ENCODE measurements around the gene P2RX6.
A peak's percentile ranks its signal among the peaks of the same experiment; 100 is the strongest.
"Not testable (repeated sequence)": the region's sequence is repeated elsewhere in the genome, so short reads cannot be mapped to it uniquely, and the experiment has no call there.

P2RX6 gene

DNA sequence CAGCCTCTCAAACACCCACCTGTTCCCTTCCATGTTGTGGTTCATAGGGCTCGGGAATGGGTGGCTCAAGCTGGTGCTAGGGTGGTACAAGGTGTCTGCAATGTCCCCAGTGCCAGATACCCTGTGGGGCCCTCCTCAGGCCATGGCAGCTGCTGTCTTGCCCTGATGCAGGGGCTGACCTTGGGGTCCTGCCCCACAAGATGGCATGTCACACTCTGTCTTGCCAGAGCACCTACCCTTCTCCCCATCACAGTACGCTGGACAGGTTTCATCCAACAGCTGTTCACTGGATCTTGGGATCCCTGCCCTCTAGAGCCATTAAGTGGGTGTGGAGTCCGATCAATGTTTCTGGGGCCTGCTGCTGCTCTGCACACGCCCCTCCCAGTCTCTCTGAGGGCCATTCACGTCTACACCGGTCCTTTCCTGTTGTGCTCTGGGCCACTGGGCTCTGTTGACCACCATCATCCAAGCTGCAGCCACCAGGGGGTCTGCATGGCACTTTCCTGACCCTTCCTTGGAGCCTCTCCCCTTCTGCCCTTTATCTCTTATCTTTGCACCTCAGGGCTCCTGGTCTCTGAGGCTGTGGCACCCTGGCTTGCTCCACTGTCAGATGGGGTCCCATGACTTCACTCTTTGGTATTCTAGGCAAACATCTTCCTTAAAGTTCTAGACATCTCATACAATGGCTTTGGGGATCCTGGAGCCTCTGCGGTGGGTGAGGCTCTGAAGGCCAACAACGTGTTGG is 37.9 kb downstream of the P2RX6 start:
- no peak for DNase-seq (ENCODE audit: low spot score)

DNA sequence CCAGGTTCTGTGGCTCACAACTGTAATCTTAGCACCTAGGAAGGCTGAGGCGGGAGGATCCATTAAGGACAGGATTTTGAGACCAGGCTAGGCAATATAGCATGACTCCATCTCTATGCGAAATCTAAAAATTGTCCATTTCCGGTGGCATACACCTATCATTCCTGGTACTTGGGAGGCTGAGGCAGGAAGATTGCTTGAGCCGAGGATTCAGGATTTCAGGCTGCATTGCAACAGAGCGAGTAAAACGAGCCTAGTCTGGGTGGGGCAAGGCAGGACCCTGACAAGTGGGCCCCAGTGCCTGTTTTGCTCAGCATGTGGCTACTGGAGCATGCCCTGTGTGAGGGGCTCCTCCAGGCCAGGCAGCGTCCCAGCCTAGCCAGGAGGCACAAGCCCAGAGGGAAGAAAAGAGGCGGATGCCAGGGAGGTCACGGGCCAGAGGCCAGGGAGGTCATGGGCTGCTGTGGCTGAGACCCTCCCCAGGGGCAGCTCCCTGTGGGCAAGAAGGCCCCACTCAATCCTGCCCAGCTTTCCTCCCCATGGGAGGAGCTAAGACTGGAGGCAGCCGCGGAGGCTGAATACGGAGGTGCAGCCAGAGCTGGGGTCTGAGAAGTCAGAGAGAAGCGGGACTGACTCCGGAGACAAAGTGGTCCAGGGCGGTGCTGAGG is 39.2 kb downstream of the P2RX6 start:
- no peak for DNase-seq (ENCODE audit: low spot score)

DNA sequence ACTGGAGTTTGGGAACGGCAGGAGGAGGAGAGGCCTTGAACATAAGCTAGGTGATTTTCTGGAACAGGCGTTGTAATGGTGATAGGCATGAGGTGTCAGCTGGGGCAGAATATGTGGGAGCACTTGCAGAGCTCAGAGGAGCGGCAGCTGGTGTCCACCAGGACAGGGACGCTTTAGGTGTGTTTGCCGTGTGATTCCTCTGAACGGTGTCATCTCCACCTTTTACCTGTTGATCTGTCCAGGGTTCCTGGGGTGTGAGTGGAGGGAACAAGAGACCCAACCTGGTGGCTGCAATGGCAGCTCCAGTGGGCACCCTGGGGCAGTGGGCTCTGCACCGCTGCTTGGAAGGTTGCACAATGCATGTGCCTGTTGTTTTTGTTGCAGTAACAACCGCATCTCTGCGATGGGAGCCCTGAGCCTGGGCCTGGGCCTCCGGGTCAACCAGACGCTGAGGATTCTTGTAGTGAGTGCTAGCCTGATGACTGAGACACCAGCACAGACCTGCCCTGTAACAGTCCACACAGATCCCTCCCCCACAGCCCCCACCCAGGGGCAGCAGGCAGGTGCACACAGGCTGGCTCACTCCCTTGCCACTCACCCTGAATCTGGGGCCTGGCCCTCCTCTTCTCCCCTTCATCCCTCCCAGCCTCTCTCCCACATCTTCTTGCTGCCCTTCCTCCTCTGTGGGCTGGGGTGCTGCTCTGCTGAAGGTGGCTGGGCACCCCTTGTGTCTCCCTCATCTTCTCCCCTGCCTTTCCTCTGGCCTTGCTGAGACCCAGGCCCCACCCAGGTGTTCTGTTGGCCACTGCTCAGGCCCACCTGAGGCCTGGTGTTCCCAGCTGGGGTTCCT is 40.0 kb downstream of the P2RX6 start:
- no peak for DNase-seq (ENCODE audit: low spot score)

DNA sequence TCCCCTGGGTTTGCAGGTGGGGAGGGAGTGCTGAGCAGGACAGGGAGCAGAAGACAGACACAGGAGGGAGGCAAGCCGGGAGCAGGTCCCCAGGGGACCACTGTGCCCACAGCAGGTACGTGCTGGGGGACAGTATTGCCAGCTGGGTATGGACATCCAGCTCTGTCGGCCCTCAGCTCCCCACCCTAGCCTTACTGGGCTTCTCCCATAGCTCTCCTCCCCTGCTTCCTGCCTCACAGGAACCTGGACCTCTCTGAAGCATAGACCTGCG is 40.5 kb downstream of the P2RX6 start:
- no peak for DNase-seq (ENCODE audit: low spot score)

DNA sequence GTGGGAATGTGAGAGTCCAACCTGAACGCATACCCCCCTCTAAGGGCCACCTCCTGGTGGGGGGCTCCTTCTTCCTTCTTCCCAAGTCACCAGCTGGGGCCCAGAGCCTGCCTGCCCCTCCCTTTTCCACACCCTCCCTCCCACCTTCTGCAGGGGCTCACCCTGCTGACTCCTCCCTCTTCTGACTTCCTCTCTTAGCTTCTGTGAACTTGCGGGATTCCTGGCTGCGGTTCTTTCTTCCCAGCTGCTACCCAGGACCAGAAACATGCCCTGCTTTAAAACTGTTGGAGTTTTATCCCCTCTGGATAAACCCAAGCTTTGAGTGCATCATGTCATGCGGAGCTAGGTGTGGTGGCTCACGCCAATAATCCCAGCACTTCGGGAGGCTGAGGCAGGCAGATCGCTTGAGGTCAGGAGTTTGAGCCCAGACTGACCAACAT is 40.9 kb downstream of the P2RX6 start:
- DNase-seq (ENCODE audit: low spot score) = no peak

DNA sequence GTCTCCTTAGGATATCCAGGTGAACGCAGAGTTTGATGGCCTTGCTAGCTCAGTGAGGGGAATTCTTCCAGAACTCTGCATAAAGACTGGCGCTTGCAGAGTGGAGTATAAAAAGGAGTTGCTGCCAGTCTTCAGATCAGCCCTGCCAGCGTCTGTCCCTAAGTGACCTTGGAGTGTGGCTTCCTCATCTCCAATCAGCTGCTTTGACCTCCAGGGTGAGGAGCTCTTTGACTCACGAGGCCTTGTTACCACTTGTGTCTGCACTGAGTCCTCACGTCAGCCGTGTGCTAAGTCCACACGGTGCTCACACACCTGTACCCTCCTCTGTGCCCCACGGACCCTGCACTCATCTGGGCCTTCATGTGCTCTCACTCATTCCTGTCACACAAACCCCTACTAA is 45.4 kb downstream of the P2RX6 start:
- not testable (repeated sequence) for DNase-seq (ENCODE audit: low spot score)

DNA sequence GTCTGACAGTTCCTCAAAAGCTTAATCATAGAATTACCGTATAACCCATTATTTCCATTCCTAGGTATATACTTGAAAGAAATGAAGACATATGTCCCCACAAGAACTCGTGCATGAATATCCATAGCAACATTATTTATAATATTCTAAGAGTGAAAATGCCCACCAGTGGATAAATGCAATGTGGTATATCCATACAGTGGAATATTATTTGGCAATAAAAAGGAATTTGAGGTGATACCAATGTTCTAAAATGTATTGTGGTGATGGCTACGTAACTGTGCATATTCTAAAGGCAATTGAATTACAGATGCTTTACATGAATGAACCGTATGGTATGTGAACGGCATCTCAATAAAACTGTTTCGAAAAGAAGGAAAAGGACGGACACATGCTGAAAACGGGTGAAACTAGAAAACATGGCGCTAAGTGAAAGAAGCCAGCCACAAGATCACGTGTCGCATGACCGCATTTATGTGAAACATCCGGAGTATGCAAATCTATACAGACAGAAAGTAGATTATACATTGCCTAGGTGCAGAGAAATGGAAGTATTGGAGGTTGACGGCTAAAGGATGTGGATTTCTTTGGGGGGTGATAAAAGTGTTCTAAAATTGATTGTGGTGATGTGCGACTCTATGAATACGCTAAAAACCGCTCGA is 46.8 kb downstream of the P2RX6 start:
- DNase-seq (ENCODE audit: low spot score) = not testable (repeated sequence)

DNA sequence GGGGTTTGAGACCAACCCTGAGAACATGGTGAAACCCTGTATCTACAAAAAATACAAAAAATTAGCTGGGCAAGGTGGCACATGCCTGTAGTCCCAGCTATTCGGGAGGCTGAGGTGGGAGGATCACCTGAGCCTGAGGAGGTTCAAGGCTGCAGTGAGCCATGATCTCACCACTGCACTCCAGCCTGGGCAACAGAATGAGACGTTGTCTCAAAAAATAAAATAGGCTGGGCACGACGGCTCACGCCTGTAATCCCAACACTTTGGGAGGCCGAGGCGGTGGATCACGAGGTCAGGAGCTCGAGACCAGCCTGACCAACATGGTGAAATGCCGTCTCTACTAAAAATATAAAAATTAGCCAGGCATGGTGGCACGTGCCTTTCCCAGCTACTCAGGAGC is 49.5 kb downstream of the P2RX6 start:
- DNase-seq (ENCODE audit: low spot score) = not testable (repeated sequence)

DNA sequence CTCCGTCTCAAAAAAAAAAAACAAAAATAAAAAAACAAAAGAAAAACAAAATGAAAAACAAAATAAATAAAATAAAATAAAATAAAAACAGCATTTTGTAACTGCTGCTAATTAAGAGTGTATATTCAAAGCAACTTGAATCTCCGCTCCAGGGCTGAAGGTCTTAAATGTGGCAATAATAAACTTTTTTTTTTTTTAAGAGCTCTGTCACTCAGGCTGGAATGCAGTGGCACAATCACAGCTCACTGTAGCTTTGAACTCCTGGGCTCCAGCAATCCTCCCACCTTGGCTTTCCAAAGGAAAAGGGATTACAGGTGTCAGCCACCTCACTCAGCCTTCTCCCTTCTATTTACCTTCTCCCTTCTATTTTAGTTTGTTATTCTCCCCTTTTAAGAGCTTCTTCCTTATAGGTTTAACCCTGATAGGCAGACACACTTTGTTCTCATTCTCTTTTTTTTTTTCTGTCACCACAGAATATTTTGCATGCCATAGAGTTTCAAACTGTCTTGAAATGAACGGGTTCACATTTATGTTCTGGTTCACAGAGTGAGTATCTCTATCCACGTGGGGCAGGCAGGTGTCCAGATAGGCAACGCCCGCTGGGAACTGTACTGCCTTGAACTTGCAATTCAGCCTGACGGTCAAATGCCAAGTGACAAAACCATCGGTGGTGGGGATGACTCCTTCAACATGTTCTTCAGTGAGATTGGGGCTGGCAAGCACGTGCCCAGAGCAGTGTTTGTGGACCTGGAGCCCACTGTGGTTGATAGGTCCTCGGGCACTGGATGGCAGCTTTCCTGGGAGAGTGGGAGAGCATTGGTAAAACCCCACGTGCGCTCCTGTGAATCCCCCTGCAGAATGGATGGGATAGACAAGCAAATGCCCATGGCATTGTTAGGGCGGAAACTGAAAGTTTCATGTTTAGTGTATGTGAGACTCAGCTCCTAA is 50.2 kb downstream of the P2RX6 start:
- DNase-seq (ENCODE audit: low spot score) = no peak

DNA sequence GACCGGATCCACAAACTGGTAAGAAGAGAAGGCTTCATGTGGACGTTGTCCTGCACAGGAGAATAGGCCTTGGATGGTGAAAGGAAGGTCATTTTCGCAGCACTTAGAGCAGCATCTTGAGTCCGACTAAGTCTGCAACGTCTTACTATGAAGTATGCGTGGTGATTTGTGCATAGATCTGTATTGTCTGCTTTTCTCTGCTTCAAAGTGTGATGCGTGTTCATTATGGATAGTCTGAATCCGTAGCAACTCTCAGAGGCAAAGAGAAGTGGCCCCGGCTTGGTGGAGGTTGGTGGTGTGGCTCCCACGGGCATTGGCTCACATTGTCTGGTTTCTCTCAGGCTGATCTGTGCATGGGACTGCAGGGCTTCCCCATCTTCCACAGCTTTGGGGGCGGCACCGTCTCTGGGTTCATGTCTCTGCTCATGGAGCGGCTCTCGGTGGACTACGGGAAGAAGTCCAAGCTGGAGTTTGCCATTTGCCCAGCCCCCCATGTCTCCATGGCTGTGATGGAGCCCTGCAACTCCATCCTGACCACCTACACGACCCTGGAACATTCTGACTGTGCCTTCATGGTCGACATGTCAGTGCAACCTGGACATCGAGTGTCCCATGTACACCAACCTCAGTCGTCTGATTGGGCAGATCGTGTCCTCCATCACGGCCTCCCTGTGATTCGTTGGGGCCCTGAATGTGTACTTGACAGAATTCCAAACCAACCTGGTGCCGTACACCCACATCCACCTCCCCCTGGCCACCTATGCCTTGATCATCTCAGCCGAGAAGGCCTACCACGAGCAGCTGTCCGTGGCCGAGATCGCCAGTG is 52.3 kb downstream of the P2RX6 start:
- no peak for DNase-seq (ENCODE audit: low spot score)

DNA sequence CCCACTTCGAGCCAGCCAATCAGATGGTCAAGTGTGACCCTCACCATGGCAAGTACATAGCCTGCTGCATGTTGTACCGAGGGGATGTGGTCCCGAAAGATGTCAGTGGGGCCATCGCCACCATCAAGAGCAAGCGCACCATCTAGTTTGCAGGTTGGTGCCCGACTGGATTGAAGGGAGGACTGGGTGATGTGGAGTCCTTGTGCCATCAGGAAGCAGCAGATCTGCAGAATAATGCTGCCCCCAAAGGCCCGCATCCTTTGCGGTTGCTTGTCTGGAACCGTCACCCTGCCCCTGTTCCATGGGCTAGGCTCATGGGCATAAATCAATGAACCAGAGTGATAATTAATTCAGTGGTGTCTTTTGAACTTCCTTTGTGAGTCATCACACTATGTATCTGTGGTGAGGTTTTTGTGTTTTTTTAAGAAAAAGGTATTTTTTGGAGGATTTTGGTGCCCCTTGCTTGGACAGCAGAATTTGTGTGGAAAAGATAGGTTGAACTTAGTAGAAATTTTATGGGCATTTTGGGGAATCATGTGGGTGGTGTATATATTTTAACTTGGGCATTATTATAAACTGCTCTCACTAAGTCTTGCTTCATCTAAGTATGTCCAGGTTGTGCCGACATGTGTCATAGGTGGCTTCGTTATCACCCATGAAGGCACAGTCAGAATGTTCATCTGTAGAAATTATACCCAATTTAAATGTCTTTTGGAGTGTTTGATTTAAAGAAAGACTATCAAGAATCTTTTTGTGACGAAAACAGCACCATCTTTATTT is 53.1 kb downstream of the P2RX6 start:
- DNase-seq (ENCODE audit: low spot score) = no peak

DNA sequence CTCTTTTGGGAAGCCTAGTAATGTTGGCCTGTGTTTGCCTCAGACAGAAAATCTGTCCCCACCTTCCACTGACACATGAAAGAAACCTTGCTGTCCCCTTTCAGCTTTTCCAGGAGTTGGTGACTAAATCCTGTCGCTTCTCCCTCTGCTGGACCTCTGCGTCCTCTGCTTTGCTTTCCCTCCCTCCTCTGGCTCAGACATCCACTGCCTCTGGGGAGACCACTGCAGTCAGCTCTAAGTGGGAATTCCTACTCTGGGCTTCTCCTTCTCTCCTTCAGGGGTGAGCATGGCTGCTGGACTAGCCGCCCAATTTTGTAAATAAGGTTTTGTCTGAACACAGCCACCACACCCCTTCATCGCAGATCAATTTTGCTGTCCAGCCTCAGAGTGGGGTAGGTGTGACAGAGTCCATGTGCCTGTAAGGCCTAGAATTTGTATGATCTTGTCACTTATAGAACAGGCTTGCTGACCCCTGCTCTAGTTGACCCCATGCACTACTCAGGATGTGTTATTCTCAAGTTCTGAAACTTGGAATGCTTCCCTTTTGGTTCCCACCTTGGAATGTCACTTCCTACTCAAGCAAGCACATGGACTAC is 53.8 kb downstream of the P2RX6 start:
- DNase-seq (ENCODE audit: low spot score) = no peak

DNA sequence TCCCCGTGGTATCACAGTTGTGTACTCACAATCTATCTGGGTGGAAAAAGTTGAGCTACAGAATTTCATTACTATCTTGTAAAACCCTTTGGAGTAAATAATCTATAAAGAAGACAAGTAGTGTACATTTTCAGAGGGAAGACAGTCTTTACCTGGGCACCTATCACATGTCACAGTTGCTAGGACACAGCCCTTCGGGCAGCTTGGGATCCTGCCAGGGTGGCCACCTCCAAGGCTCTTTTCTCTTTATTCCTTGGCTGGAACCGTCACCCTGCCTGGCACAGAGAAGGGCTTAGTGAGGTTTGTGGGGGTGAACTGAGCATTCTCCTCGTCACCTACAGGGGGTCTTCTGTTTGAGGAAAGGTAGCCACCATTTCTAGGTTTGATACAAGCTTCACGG is 54.4 kb downstream of the P2RX6 start:
- DNase-seq (ENCODE audit: low spot score) = no peak

DNA sequence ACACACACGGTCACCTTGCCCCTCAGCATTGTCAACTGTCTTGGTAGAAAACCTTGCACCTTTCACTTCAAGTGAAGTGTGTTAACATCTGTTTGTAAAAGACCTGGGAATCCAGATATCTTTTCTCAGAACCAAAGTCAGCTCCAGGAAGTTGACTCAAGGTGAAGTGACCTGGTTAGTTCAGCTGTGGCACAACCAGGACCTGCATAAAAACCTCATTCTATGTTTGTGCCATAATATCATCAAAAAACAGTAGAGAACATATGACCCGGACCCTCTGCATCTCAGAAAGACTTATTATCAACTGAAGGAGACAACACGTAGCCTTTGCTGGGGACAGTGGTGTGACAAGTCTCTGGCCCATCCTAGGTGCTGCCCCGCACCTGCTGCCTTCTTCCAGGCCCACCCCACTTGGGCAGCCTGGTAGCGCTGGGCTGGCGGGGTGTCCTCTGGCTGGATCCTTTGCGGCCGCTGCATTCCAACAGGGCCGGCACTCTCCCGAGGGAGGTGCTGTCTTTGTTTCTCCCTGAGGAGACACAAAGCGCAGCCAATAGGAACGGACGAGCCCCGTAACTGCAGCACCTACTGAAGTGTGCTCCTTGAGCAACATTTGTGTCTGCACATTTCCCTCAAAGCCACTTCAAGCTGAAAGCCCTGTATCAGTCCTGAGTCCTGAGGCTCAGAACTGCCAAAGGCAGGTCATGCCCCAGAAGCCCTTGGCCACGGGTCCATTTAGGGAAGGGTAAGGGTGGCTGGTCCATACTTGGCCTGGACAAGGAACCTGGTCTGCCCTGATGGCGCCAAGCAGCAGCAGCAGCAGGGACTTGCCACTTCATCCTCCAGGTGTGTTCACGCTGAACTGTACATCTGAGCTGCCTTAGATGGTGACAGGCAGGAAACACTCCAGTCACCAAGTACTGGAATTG is 56.0 kb downstream of the P2RX6 start:
- DNase-seq (ENCODE audit: low spot score) = no peak

DNA sequence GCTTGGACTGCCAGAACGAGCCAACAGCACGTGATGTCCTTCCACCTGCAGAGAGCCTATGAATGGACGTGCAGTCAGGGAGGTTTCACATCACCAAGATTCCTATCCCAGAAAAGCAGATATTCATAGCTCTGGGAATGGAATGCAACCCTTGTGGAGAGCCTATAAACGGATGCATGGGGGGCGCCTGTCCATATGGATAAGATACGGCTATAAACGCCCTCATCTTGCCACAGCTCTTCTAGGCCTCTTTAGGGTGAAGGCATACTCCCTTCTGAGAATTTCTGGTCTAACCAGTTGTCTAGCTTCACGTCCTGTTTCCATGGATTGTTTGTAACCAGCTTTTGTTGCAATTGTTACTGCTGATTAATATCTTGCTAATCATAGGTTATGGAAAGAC is 56.8 kb downstream of the P2RX6 start:
- not testable (repeated sequence) for DNase-seq (ENCODE audit: low spot score)

DNA sequence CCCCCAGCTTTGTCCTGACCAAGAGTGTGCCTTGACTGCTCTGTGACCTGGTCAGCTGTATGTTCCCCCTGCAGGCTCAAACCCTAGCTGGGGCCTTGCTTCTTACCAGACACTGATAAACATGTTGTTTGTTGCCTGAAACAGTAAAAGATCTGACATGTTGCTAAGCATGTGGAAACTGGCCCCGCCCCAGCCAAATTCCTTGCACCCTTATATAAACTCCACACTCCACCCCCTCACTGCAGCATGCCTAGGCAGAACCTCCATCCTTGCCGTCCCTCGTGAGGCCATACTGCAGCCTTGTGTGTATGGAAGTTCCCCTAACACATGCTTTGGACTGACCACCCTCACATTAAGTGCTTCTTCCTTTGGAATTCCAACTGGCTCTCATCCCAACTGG is 58.1 kb downstream of the P2RX6 start:
- no peak for DNase-seq (ENCODE audit: low spot score)

DNA sequence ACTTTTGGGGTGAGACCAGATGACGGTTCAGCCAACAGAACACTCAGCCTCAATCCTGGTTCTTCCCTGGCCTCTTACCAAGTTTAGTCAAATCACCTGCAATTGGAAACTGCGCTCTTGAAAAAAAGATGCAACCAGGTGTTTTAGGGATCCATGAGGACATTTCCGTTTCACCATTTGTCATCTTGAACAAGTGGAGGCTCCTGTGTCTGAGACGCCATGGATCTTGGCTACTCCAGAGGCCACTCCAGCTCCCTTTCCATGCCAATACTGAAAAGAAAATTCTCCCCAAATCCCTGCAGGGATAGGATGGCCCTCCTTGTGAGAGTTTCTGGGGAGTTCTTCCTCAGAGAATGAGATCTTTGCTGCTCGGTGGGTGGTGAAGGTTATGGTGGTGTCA is 58.5 kb downstream of the P2RX6 start:
- DNase-seq (ENCODE audit: low spot score) = no peak

DNA sequence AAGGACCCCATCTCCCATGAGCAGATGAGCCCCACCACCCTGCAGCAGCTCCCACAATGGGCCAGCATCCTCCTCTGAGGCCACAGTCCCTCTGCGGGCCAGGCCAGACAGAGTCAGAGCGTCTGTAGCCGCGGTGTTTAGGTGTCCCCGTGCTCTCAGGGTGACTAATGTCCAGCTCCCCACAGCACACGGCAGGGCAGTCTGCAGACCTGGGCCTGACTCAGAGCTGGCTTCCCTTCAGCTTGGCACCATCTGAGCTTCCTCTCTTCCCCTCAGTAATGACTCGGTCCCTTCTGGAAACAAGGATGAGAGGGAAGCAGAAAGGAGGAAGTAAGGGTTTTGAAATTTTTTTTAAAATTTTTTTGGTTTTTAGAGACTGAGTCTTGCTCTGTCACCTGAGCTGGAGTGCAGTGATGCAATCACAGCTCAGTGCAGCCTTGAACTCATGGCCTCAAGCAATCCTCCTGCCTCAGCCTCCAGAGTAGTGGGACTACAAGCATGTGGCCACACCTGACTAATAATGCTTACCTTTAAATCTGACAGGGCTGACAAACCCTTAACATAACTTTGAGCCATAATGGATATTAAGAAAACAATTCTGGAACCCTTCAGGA is 59.2 kb downstream of the P2RX6 start:
- DNase-seq (ENCODE audit: low spot score) = peak; percentile 4

All from cerebellar cortex (tissue), 1 donor.